Measurements from ENCODE around the gene YIPF4. TPM values are rescaled to one million over a fixed set of nuclear protein-coding genes. Genes with fewer than 3 reads are reported as not detected.

Gene YIPF4
- total RNA-seq, 1 donor from 2014 or later, result 29.0 TPM

DNA sequence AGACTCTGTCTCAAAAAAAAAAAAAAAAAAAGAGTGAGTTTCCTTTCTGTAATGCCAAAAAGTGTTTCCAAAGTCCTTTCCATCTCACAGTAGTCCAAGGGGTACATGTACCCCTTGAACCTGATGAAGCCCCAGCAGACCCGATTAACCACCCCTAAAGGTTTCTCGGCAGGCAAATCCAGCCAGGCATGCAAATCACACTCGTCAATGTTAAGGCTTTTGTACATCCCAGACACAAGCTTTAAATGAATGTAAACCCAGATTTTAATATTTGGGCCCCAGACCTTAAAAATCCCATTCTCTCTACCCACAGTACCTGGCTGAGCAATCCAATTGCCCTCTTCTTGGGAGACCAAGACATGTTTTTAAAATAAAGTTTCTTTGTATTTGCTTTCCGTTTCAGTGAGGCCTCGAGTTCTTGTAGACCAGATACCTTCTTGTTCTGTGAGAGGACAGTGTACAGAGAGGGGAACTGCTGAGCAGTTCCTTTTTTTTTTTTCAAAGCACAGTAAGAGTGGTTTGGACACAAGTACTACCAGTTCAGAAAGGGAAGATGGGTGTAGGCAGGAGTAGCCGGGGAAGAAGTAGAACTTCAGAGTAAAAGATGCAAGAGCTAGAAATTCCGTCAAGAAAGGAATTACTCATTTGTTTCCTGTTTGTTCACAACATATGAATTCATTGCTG is 13.1 kb upstream of the YIPF4 start, which contains the start of gene NLRC4:
Gene NLRC4, minus strand, starts transcription at position 465 of the 684 bp plus-strand sequence. CDS start 8,111 bp downstream, outside the sequence.
- H3K27ac Mint-ChIP-seq, result no peak within 1 kb of the TSS
- Histone ChIP-seq H3K9ac (no peak within 1 kb of the TSS), H4K20me1 (ENCODE audit: low read depth) (no peaks in the 10 kb centered on the region), H3K27ac (no peak within 1 kb of the TSS), H3K4me3 (no peak within 1 kb of the TSS), H3K27me3 (peaks cover 15% of the 10 kb centered on the region), H3K4me2 (no peak within 1 kb of the TSS), H2AFZ (replicated peaks) (no peak within 1 kb of the TSS), H3K9me3 (ENCODE audit: low read depth) (no peaks in the 10 kb centered on the region), H3K4me1 (no peaks in the 10 kb centered on the region), H3K79me2 (ENCODE audit: low read depth) (no peaks in the 10 kb centered on the region), H3K36me3 (no peaks in the 10 kb centered on the region), H3F3A (ENCODE audit: low read depth) (no peaks in the 10 kb centered on the region)
- H3K36me3 Mint-ChIP-seq, result no peaks in the 10 kb centered on the region
- no peak for TF ChIP-seq EZH2phosphoT487 (IDR thresholded peaks at IDR 0.05)
- TF ChIP-seq, protein P1, sequence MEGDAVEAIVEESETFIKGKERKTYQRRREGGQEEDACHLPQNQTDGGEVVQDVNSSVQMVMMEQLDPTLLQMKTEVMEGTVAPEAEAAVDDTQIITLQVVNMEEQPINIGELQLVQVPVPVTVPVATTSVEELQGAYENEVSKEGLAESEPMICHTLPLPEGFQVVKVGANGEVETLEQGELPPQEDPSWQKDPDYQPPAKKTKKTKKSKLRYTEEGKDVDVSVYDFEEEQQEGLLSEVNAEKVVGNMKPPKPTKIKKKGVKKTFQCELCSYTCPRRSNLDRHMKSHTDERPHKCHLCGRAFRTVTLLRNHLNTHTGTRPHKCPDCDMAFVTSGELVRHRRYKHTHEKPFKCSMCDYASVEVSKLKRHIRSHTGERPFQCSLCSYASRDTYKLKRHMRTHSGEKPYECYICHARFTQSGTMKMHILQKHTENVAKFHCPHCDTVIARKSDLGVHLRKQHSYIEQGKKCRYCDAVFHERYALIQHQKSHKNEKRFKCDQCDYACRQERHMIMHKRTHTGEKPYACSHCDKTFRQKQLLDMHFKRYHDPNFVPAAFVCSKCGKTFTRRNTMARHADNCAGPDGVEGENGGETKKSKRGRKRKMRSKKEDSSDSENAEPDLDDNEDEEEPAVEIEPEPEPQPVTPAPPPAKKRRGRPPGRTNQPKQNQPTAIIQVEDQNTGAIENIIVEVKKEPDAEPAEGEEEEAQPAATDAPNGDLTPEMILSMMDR (IDR thresholded peaks at IDR 0.05), result no peak
- TF ChIP-seq EZH2 (IDR thresholded peaks at IDR 0.05), result no peak
- H3K4me3 Mint-ChIP-seq, result no peak within 1 kb of the TSS
- H3K9me3 Mint-ChIP-seq, result no peaks in the 10 kb centered on the region
- peaks cover 2% of the 10 kb centered on the region for H3K4me1 Mint-ChIP-seq
- H3K27me3 Mint-ChIP-seq (ENCODE audit: insufficient read depth, low read depth), result no peaks in the 10 kb centered on the region
- no peak for DNase-seq (ENCODE audit: low spot score)

DNA sequence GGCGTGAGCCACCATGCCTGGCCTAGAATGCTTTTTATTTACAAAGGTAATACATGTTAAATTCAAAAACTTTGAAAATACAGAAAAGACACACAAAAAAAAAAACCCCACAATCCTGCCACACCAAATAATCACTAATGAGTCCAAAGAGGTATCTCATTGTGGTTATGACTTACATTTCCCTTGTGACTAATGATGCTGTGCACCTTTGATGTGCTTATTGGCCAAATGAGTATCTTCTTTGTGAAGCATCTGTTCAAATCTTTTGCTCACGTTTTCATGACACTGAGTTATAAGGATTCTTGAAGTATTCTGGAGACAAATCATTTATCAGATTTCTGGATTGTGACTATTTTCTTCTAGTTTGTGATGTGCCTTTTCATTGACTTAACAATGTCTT is 6.6 kb upstream of the YIPF4 start:
- Histone ChIP-seq H3K4me3 (no peak overlapping the region), H3K36me3 (no peaks in the 10 kb centered on the region)
- TF ChIP-seq, protein P1 (IDR thresholded peaks at IDR 0.05), result no peak
- TF ChIP-seq EZH2 (IDR thresholded peaks at IDR 0.05), result no peak
- no peak for TF ChIP-seq EZH2phosphoT487 (IDR thresholded peaks at IDR 0.05)

DNA sequence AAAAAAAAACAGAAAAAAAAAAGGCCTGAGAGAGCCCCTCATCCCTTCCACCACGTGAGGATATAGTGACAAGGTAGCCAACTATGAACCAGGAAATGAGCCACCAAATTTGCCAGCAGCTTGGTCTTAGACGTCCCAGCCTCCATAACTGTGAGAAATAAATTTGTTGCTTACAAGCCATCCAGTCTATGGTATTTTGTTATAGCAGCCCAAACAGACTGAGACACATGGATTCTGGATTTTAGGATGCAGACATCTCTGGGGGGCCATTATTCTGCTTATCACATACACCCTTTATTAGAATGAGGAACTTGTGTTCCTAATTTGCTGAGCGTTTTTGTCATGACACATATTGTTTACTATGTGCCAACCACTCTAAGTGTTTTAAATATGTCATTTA is 5.4 kb upstream of the YIPF4 start:
- Histone ChIP-seq H4K20me1 (ENCODE audit: low read depth) (no peaks in the 10 kb centered on the region), H2AFZ (replicated peaks) (no peak overlapping the region), H3K4me1 (no peaks in the 10 kb centered on the region), H3K27ac (no peak overlapping the region), H3K4me3 (no peak overlapping the region), H3F3A (ENCODE audit: low read depth) (no peaks in the 10 kb centered on the region), H3K79me2 (ENCODE audit: low read depth) (no peaks in the 10 kb centered on the region), H3K4me2 (no peak overlapping the region), H3K9me3 (ENCODE audit: low read depth) (no peaks in the 10 kb centered on the region), H3K27me3 (peaks cover 50% of the 10 kb centered on the region), H3K36me3 (no peaks in the 10 kb centered on the region), H3K9ac (no peak overlapping the region)
- Mint-ChIP-seq H3K36me3 (no peaks in the 10 kb centered on the region), H3K9me3 (no peaks in the 10 kb centered on the region), H3K27me3 (ENCODE audit: insufficient read depth, low read depth) (no peaks in the 10 kb centered on the region), H3K27ac (no peak overlapping the region), H3K4me1 (peaks cover 5% of the 10 kb centered on the region), H3K4me3 (no peak overlapping the region)
- DNase-seq (ENCODE audit: low spot score), result no peak
- TF ChIP-seq EZH2 (IDR thresholded peaks at IDR 0.05) (no peak), EZH2phosphoT487 (IDR thresholded peaks at IDR 0.05) (no peak)
- TF ChIP-seq, protein P1 (IDR thresholded peaks at IDR 0.05), result no peak

More for the DNA sequence above, 6.6 kb upstream of the YIPF4 start:
- no peaks in the 10 kb centered on the region for H3K9me3 ChIP-seq (ENCODE audit: low read depth)
- Mint-ChIP-seq H3K36me3 (no peaks in the 10 kb centered on the region), H3K4me3 (no peak overlapping the region), H3K4me1 (no peaks in the 10 kb centered on the region), H3K27me3 (ENCODE audit: insufficient read depth, low read depth) (no peaks in the 10 kb centered on the region), H3K9me3 (no peaks in the 10 kb centered on the region), H3K27ac (no peak overlapping the region)
- no peaks in the 10 kb centered on the region for H3F3A ChIP-seq (ENCODE audit: low read depth)
- H2AFZ ChIP-seq (replicated peaks), result no peak overlapping the region
- no peaks in the 10 kb centered on the region for H3K4me1 ChIP-seq
- DNase-seq (ENCODE audit: low spot score), result no peak
- no peak overlapping the region for H3K4me2 ChIP-seq
- H4K20me1 ChIP-seq (ENCODE audit: low read depth), result no peaks in the 10 kb centered on the region
- no peaks in the 10 kb centered on the region for H3K79me2 ChIP-seq (ENCODE audit: low read depth)
- H3K9ac ChIP-seq, result no peak overlapping the region
- H3K27me3 ChIP-seq, result peaks cover 55% of the 10 kb centered on the region
- no peak overlapping the region for H3K27ac ChIP-seq
